HL-60/S4 treated with retinoic acid at 250 ng/mL for 4 days and 3 days (cell line): Measurements from ENCODE around the gene VEZT.
"Not testable (repeated sequence)": the region's sequence is repeated elsewhere in the genome, so short reads cannot be mapped to it uniquely, and the experiment has no call there.

Experiments
- in situ Hi-C: fragments of 300-500 bp; cut with MboI; formaldehyde crosslinking; loops from 2 replicates; pipeline ENCODE4 v1.7.0; 2022; ENCODE audit warnings: low sequenced_read_pairs

Gene VEZT

GRCh38 chr12:95314756-95315155 lies 97.1 kb downstream of the VEZT start:
- in situ Hi-C loops: not testable (repeated sequence)

GRCh38 chr12:95316798-95317197 lies 99.2 kb downstream of the VEZT start:
- in situ Hi-C loops: no loop called here

DNA sequence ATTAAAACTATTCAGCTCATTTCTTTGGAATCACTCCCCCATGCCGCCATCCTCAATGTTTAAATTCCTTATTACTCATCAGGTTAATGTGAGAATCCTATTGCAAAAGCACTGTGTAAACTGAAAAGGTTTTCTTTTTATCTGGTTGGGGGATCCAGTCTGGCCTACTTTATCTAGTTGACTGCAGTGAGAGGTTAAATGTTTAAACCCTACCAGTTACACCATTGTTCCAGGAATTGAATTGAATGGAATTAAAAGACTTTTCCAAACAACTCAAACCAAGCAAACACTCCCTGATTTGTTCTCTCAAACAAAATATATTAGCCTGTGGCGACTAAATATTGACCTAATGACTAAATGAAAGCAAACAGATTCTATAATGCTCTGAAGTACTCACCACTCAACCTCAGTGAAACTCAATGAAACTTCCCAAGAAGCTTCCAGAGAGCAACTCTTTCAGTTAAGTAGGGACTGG lies 100.5 kb downstream of the VEZT start:
- in situ Hi-C loops: no loop called here

DNA sequence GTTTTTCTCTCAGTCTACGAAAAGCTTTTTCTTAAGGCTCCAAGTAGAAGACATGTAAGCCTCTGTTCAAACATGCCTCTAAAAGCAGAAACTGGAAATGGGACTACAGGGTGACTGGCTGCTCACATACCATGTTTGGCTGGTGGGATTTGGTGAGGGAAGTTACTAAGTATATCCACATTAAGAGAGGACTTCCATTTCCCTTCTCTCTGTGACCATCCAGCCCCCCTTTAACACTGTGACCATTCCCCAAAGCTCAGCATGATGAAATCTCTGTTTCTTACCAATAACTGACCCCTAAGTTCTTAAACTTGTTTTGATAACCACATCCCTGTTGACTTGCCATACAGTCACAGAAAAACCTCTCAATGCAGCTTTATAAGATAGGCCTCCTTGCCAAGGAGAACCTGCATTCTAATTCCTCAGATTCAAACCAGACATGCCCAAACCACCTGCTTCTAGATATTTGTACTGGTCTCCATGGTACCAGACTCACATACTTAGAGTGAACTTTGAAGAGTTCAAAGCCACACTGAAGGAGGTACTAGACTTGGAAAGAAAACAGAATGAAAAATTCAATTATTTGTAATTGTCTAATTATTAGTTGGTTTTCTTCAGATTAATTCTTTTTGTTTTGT lies 102.2 kb downstream of the VEZT start:
- in situ Hi-C loops: no loop called here

GRCh38 chr12:95321516-95322246 lies 104.1 kb downstream of the VEZT start:
- in situ Hi-C loops: no loop called here

DNA sequence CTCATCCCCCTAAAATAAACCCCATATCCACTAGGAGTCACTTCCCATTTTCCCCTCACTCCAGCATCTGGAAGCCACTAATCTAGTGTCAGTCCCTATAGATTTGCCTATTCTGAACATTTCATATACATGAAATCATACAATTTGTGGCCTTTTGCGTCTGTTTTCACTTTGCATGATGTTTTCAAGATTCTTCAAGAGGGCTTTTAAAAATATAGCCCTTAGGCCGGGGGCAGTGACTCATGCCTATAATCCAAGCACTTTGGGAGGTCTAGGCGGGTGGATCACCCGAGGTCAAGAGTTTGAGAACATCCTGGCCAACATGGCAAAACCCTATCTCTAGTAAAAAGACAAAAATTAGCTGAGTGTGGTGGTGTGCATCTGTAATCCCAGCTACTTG lies 104.7 kb downstream of the VEZT start:
- in situ Hi-C loops: no loop called here

DNA sequence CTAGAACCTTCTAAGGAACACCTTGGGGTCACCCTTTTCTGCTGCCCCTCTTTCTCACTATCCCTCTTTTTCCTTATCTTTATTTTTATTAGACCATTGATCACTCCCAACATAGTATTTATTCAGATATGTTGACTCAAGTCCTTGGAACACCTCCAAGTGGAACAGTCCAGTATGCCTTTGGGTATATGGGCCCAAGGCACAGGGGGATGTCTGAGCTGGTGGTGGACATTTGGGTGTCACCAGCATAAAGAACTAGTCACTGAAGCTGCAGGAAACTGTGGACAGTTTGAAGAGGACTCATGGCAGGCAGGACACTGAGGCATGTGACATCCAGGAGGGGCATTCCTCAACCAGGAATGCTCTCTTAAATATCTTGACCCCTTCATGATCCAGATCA lies 105.6 kb downstream of the VEZT start:
- in situ Hi-C loops: no loop called here

GRCh38 chr12:95324246-95324645 lies 106.6 kb downstream of the VEZT start:
- in situ Hi-C loops: not testable (repeated sequence)

- in situ Hi-C loops: no loop called here
These were observed 107.9 kb downstream of the VEZT start for GRCh38 chr12:95325501-95325900.

- in situ Hi-C loops: no loop called here
These were observed 108.8 kb downstream of the VEZT start for GRCh38 chr12:95326445-95326844.

DNA sequence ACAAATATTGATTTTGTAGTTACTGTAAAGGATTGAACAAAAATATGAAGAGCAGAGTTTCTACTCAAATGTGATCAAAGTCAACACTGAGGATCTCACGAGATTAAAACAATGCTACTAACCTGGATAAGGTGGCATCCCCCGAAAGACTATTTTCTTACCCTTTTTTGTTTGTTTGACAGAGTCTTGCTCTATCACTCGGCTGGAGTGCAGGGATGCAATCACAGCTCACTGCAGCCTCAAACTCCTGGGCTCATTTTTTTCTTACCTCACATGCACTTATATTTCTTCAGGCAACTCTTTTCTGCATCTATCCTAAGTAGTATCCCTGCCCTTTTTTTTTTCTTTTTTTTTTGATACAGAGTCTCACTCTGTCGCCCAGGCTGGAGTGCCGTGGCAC lies 109.2 kb downstream of the VEZT start:
- in situ Hi-C loops: no loop called here

DNA sequence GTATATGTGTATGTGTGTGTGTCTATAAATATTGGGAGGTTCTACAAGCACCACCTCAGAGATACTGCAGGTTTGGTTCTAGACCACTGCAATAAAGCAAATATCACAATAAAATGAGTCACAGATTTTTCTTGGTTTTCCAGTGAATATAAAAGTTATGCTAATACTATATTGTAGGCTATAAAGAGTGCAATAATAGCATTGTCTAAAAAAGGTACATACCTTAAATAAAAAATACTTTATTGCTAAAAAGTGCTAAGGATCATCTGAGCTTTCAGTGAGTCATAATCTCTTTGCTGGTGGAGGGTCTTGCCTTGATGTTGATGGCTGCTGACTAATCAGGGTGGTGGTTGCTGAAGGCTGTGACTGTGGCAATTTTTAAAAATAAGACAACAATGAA lies 111.1 kb downstream of the VEZT start:
- in situ Hi-C loops: no loop called here

DNA sequence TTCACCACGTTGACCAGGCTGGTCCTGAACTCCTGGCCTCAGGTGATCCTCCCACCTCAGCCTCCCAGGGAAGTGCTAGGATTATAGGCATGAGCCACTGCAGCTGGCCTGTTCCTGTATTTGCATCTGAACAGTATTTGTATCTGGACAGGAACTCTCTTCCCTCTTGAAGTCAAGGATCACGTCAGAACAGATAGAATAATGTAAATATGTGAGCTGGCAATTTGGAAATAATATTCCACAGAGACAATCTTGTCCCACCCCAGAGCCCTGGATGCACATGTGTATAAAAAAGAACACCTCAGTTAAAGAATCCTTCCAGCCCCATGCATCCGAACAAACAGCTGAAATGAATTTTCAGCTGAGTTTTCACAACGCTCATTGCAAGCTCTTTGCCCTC lies 118.3 kb downstream of the VEZT start:
- in situ Hi-C loops: no loop called here

GRCh38 chr12:95336387-95337067 lies 118.9 kb downstream of the VEZT start:
- in situ Hi-C loops: no loop called here

DNA sequence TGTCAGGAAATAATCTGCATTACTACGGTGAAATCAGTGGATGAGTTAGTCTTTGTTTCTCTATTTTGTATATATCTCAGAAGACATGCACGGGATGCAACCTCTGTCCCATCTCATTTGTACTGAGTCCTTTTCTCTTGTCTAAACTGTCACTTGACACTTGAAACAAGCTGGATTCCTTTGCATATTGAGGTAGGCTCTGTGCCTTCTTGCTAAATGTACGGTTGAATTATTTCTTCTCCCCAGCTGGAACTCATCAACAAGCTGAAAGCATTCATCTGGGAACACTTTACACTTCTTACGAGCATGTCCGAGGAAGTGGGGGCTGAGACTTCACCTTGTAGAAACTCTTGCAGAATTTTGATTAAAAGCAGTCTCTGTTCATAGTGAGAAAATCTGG lies 119.5 kb downstream of the VEZT start:
- in situ Hi-C loops: no loop called here

GRCh38 chr12:95339086-95339788 lies 121.6 kb downstream of the VEZT start:
- in situ Hi-C loops: no loop called here

DNA sequence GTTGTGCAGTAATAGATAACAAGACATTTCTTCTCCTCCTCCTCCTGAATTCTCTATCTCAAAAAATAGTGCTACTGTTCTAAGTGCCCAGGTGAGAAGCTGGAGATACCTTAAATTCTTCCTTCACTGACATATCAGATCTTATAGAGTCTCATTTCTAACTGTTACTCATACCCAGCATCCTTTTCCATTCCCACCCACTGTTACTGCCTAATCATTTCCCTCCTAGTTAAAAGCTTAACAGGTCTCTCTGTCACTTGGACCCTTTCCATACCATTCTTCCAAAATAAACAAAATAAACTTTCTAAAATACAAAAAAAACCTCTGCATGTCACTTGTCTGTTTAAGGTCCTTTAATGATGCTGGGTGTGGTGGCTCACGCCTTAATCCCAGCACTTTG lies 124.4 kb downstream of the VEZT start:
- in situ Hi-C loops: no loop called here

- in situ Hi-C loops: no loop called here
These were observed 126.0 kb downstream of the VEZT start for GRCh38 chr12:95343461-95344230.

DNA sequence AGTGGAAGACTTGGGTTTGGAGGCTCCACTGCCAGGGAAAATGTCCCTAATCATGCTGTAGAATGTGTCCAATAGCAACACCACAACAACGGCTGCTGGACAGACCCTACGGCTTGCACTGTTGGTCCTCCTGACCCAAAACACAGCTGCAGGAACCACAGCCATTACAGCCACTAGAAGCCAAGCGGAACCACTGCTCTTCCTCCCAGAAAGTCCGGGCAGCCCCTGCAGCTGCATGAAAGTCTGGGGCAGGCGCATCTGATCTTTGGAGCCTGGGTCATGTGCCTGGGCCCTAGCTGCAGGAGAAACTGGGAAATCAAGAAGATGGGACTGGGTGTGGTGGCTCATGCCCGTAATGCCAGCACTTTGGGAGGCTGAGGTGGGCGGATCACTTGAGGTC lies 131.7 kb downstream of the VEZT start:
- in situ Hi-C loops: no loop called here

DNA sequence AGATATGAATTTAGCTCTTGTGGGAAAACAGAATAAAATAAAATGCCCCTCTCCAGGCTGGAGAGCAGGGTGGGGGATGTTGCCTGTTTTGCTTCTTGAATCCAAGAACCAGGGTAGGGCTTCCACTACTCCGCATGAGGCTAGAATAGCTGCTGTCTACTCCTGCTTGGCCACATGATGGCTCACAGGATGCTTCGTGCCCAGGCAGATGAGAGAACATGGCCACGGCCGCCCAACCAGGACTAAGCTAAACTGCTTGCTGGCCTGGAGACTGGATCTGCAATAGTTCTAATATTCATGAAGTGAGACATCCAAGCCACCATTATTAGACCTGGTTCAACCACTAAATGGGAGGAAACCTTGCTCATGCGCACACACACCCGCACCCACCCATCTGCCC lies 134.1 kb downstream of the VEZT start:
- in situ Hi-C loops: no loop called here
